Cardiac septum (tissue), 1 donor: Measurements from ENCODE around the gene SPTAN1. TPM values are rescaled to one million over a fixed set of nuclear protein-coding genes. Genes with fewer than 3 reads are reported as not detected.
A peak's percentile ranks its signal among the peaks of the same experiment; 100 is the strongest.
"Not testable (repeated sequence)": the region's sequence is repeated elsewhere in the genome, so short reads cannot be mapped to it uniquely, and the experiment has no call there.

Experiments used
- DNase-seq: peaks from one replicate; pipeline ENCODE4 v3.0.0-alpha.2; 2020; ENCODE audit warnings: low spot score
- intact Hi-C: fragments of 100-400 bp; cut with DNase I; formaldehyde crosslinking; loops from one replicate; pipeline ENCODE4 v1.14.0; 2022
- total RNA-seq: library from RNA; stranded (reverse); fragmentation: NEBNext Ultra II Directional; extraction: Animal tissue kit (Norgen Biotek cat#: 25700); gene quantifications from one replicate; pipeline ENCODE4 v1.2.1, GENCODE V29; 2021
- donor health status: DM: no; HTN: no; CAD: no.

Gene SPTAN1
- total RNA-seq, 1 donor from 2014 or later = 380 TPM

GRCh38 chr9:128550770-128551656, 1.4 kb upstream of the SPTAN1 start:
- intact Hi-C loops = loop anchor here (5.0 kb wide), 1 partner anchor 94 kb away; the partner anchor contains the start of gene ODF2
- DNase-seq = no peak

GRCh38 chr9:128551657-128552152, 682 bp upstream of the SPTAN1 start:
- intact Hi-C loops = loop anchor here (5.0 kb wide), 1 partner anchor 94 kb away; the partner anchor contains the start of gene ODF2
- no peak for DNase-seq

GRCh38 chr9:128552744-128553440, 505 bp downstream of the SPTAN1 start:
- intact Hi-C loops = loop anchor here (5.0 kb wide), 1 partner anchor 96 kb away; the partner anchor contains the start of gene ODF2
- DNase-seq = peak; percentile 83

GRCh38 chr9:128553728-128554127, 1.3 kb downstream of the SPTAN1 start:
- intact Hi-C loops = loop anchor here (5.0 kb wide), 1 partner anchor 96 kb away; the partner anchor contains the start of gene ODF2

GRCh38 chr9:128554155-128554862, 1.9 kb downstream of the SPTAN1 start:
- intact Hi-C loops = loop anchor here (5.0 kb wide), 1 partner anchor 97 kb away; the partner anchor contains the start of gene ODF2
- no peak for DNase-seq

More at GRCh38 chr9:128553728-128554127, 1.3 kb downstream of the SPTAN1 start:
- DNase-seq = no peak

GRCh38 chr9:128555180-128555721, 2.9 kb downstream of the SPTAN1 start:
- DNase-seq = no peak
- intact Hi-C loops = no loop called here

GRCh38 chr9:128556276-128556675, 3.9 kb downstream of the SPTAN1 start:
- intact Hi-C loops = no loop called here
- DNase-seq = no peak

GRCh38 chr9:128556926-128557634, 4.7 kb downstream of the SPTAN1 start:
- DNase-seq = no peak
- intact Hi-C loops = no loop called here

- DNase-seq = peak; percentile 90
- intact Hi-C loops = no loop called here
Observed at GRCh38 chr9:128558431-128559310, 6.3 kb downstream of the SPTAN1 start.

- DNase-seq = no peak
- intact Hi-C loops = no loop called here
Observed at GRCh38 chr9:128565578-128565977, 13.2 kb downstream of the SPTAN1 start.

- DNase-seq = no peak
- intact Hi-C loops = no loop called here
Observed at GRCh38 chr9:128568470-128569078, 16.2 kb downstream of the SPTAN1 start.

- no peak for DNase-seq
- intact Hi-C loops = no loop called here
Observed at GRCh38 chr9:128575469-128575868, 23.1 kb downstream of the SPTAN1 start.

GRCh38 chr9:128575916-128576315, 23.5 kb downstream of the SPTAN1 start:
- no peak for DNase-seq
- intact Hi-C loops = no loop called here

GRCh38 chr9:128577206-128577605, 24.8 kb downstream of the SPTAN1 start:
- no peak for DNase-seq
- intact Hi-C loops = no loop called here

GRCh38 chr9:128579194-128579593, 26.8 kb downstream of the SPTAN1 start:
- intact Hi-C loops = no loop called here
- DNase-seq = no peak

GRCh38 chr9:128580731-128581130, 28.3 kb downstream of the SPTAN1 start:
- intact Hi-C loops = no loop called here
- DNase-seq = no peak

- intact Hi-C loops, DNase-seq: not testable (repeated sequence)
Observed at GRCh38 chr9:128585155-128585554, 32.8 kb downstream of the SPTAN1 start.
